GM18868 (cell line): ENCODE data around the gene PPIA.
"Not testable (repeated sequence)": the region's sequence is repeated elsewhere in the genome, so short reads cannot be mapped to it uniquely, and the experiment has no call there.

Experiments used
- ATAC-seq: cut with Tn5 transposase; IDR thresholded peaks from one replicate; pipeline ENCODE4 v1.9.1; 2021; ENCODE audit warnings: mild to moderate bottlenecking, moderate library complexity; ENCODE audit not compliant: unreplicated experiment

The PPIA gene

DNA sequence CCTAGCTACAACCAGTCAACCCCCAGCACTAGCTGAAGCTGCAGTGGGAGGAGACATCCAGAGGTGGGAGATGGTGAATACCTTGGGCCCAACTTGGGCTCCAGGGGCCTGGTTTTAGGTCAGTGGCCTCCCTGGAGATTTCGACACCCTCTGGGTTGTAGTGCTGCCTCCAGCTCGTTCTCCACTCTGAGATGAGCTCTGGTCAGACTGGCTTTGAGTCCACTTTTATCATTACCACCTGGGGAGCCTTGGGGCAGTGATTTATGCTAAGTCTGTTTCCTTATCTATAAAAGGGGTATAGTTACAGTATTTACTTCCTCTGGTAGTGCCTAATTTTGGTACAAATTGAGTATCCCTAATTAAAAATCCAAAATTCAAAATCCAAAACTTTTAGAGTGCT lies 22.8 kb downstream of the PPIA start:
- ATAC-seq: no peak

DNA sequence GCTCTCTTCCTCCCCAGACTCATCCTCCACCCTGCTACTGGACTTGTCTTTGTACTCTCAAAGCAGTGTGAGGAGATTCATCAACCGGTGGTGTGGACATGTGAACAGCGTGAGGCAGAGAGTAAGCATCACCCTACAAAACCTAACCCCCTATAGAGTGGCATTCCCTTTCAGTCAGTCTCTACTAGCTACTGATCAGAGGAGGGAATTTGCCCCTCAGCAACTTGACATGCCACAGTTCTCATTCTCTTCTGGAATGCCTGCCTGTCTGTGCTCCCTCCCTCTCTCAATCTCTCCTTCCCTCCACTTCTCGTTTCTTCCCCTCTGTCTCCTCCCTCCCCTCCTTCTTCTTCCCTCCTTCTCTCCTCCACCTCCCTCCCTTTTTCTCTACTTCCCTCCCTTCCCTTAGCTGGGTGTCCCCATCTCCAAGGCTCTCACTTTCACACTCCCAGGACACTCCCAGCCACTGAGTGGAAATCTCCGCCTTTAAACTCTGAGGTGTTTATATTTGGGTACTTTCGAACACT lies 26.8 kb downstream of the PPIA start:
- ATAC-seq: no peak

DNA sequence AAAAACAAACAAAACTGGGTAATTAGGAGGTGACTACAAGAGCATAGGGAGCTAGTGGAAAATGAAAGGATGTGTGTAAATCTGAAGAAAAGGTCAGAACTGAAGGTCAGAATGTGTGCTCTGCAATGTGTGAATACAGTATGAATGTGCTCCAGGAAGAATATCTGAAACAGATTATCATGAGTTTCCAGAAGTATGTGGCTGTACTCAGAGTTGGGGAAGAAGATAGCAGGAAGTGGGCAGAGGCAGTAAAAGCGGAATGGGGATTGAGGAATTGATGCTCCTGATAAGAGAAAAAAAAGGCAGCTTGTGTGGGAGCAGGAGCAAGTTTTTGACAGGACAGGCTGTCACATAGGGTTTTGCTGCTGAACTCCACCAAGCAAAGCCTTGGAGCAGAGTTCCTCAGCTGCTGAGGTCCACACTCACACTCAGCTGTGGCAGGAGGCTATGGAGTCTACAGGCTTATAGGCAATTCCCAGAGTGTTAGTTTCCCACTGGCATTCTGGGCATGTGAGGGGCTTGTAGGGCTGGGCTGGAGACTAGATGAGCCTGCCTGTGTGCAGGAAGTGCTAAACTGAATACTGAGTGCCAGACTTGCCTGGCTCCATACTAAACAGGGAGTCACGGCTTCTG lies 28.5 kb downstream of the PPIA start:
- ATAC-seq: no peak

DNA sequence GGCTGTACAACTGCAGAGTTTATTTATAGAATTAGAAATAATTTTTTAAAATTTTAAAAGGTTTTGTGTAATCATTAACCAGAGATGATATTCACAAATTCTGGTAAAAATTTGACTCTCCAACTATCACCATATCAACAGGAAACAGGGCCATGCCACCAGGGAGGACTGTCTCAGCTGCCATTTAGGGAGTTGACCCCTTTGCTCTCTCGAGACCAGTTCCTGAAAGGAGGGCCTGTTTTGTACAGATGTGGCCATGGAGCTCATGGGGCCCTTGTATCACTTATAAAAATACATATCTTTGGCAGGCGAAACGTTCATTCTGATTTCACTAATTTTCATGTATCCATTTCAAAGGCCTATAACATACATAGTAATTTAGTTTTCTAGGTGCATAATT lies 31.1 kb downstream of the PPIA start:
- ATAC-seq: no peak

DNA sequence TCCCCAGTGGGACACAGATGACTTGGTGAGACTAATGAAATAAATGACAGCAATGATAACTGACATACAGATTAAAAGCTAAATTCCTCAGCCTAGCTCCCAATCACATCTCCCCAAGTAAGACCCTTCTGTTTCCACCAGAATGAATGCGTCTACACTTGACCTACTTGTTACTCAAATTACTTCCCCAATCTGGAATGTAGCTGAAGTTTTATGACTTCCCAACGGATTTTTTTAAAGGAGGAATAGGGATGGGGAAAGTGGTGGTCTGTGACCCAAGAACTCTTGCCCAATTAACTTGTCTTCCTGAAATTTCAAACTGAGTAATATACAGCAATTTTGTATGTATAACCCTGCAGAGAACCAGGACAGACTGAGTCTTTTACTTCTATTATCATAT lies 42.3 kb downstream of the PPIA start:
- ATAC-seq: no peak

DNA sequence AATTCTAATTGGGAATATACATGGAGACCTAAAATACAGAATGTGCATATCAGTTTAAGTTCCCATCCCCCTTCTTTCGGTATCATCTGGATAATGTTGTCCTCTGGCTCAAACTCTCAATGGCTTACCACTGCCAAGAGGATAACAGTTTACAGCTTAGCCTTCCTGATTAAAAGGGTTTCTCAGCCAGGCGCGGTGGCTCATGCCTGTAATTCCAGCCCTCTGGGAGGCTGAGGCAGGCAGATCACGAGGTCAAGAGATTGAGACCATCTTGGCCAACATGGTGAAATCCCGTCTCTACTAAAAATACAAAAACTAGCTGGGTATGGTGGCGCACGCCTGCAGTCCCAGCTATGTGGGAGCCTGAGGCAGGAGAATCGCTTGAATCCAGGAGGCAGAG lies 46.2 kb downstream of the PPIA start:
- ATAC-seq: not testable (repeated sequence)

DNA sequence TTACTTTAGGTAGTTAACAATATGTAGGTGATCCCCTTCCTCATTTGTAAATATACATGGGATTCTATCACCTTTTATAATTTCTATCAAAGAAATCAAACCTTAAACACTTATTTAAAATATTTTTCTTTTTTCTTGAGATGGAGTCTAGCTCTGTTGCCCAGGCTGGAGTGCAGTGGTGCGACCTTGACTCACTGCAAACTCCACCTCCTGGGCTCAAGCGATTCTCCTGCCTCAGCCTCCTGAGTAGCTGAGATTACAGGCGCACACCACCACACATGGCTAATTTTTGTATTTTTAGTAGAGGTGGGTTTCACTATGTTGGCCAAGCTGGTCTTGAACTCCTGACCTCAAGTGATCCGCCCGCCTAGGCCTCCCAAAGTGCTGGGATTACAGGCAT lies 47.0 kb downstream of the PPIA start:
- not testable (repeated sequence) for ATAC-seq

DNA sequence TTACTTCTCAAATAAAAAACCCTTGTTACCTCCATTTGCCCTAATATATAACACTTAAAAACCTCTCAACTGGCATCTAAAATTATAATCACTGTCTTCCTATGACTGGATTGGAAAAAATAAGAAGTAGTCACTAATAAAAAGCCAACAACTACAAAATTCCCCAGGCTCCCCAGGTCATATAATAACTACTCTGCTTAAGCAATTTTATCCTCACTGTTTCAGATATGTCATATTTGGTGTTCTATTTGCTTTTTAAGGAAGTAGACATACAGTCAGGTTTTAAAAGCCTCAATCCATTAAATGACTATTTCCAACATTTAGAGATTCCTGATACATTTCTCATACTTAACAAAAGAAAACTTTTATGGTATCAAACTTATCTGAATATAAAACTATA lies 49.0 kb downstream of the PPIA start:
- no peak for ATAC-seq

DNA sequence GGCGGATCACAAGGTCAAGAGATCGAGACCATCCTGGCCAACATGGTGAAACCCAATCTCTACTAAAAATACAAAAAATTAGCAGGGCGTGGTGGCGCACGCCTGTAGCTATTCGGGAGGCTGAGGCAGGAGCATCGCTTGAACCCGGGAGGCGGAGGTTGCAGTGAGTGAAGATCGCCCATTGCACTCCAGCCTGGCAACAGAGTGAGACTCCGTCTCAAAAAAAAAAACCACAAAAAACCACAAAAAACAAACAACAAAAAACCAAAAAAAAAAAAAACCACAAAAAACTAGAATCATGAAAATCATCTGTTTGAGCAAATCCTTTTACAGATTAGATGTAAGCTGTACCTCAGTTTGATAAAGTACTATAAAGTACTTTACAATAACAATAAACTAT lies 49.9 kb downstream of the PPIA start:
- not testable (repeated sequence) for ATAC-seq

DNA sequence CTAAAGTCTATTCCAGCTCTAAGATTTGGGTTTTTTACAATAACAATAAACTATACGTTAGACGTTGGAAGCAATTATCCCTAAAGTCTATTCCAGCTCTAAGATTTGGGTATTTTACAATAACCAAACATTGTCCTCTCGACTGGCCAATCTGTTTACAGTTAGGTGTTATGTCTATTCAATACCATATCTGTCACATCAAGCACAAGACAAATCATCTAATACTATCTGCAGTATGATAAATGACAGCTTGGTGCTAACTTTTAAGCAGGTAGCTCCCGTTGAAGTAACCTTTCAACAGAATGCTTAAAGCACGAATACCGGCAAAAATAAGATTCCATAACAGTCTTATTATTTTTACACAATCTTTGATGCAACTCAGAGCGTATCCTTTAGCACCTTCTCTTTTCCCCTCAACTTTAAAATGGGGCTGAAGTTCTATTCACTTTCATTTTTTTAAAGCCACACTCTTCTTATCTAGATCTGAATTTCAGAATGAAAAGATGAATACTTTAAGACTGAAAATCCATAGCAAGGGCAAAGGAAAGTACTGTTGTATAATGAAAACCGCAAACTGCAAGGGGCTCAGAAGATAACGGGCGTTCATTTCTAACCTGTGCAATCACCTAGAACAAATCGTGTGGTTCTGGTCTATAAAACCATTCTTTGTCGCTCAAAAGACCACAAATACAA lies 50.5 kb downstream of the PPIA start:
- ATAC-seq: no peak

DNA sequence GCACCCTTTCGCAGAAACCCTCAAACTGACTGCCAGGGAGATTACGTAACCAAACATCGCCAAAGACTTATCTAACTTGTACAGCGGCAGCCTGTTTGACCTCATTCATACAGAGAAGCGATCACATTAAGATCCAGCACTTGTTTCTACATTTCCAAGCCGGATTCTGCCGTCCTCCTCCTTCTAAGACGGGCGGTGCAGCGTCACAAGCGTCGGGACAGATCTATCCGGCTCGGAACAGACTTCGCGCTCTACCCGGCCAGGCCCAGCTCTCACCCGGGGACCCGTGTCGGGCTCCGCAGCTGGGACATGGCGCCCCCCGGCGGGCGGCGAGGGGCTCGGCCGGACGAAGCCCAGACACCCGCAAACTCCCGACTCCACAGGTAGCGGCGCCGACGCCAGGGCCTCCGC lies 51.0 kb downstream of the PPIA start:
- ATAC-seq: peak; percentile 69

DNA sequence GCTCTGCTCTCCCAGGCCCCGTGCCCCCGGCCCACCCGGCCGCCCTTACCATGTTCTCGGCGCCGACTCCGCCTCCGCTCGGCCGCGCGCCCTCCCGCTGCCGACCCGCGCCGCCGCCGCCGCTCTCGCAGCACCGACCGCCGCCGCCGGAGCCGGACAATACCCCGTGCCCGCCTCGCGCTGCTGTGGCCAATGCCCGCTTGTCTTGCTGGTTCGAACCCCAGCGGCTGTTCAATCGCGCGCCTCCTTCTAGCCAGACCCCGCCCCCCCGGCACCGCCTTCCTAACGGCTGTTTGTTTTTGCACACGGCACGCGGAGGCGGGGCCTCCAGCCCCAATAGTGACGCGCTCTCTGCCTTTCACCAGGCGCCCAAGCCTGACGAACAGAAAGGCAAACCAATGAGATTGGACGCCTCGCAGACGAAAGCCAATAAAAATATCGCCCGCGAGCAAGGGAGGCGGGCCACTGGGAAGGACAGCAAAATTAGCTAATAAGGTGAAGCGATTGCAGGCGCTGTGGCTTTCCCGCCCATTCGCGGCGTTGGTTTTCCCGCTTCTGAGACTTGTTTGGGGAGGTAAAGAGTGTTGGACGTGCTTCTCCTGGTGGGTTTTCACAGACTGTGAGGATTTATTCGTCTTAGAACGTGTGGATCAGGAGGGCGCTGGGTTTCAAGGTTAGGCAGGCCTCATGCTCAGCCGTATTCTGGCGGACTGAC lies 51.6 kb downstream of the PPIA start, which contains the start of gene H2AZ2:
H2AZ2 (minus strand) TSS at position 168 of the 715 bp plus-strand sequence; CDS start at position 52, 116 bp downstream.
- ATAC-seq: peak; percentile 82

DNA sequence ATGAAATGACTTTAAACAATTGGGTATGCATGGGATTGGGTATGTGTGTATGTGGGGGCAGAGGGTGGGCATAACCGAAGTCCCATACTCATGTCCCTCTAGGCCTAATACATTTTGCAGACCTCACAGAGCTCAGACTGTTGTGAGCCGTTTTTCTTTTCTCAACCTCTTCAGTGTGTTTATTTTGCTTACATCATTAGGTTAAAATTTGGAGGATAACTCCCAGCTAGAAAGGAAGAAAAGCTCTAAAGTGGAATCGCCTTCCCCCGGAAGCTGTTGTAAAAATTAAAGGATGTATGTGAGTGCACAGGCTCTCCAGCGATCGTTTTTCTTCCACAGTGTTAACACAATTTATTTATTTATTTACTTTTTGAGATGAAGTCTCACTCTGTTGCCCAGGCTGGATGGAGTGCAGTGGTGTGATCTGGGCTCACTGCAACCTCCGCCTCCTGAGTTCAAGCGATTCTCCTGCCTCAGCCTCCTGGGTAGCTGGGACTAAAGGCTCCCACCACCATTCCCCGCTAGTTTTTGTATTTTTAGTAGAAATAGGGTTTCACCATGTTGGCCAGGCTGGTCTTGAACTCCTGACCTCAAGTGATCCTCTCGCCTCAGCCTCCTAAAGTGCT lies 52.9 kb downstream of the PPIA start:
- no peak for ATAC-seq

DNA sequence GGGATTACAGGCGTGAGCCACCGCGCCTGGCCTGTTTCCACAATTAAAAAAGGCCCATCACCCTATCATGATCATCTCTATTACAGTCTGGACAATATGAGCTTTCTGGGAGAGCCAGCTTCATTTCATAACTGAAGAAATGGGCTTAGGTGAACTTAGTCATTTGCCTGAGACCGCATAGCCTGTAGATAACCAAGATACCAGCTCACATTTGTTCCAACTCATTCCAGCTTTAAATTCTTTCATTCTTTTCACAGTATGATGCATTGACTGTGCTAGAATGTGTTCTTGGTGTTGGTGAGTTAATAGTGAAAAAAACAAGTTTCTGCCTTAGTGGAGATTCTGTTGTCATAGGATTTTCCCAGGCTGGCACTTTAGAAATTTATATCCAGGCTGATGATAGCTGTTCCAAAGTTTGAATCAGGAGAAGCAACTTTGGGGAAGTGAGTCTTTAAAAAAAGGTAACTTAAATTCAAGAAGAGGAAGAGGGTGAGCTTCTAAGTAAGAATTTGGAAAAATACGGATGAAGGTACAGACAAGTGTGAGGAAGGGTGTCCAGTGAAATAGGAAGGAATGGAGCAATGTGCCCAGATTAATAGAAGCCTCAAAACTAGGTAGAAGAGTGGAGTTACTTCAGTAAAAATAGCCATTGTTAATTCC lies 53.5 kb downstream of the PPIA start:
- no peak for ATAC-seq

DNA sequence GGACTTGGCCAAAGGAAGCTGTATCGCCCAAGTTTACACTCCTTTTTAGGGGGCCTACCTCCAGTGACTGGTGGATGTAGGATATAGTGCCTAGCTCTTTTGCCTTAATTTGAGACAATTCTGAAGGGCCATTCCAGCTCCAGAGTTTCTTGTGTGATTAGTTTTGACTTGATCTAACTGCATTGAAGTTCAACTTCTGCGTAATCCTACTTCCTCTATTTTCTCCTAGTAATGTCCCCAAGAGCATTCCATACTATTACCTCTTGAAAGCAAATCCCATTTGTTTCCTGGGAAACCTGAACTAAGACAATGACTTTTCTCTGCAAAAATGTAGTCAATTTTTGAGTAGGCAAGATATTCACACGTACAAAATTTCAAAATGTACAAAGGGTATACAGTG lies 56.1 kb downstream of the PPIA start:
- no peak for ATAC-seq
